Inflammatory macrophage treated with lipopolysaccharide for 1 hour (primary cell): Measurements from ENCODE around the gene MNT.

ENCODE experiments used
- DNase-seq, 2 donors: peaks; one replicate each; pipeline ENCODE4 v3.0.0-alpha.2; 2020 to 2022

MNT gene

GRCh38 chr17:2379489-2380225, 21.2 kb downstream of the MNT start:
- DNase-seq: no peak

- DNase-seq: no peak
Measured at GRCh38 chr17:2378905-2379304, 22.0 kb downstream of the MNT start.

GRCh38 chr17:2377659-2378058, 23.2 kb downstream of the MNT start:
- DNase-seq: no peak

- DNase-seq: no peak
Measured at GRCh38 chr17:2376107-2376506, 24.8 kb downstream of the MNT start.

GRCh38 chr17:2375406-2375805, 25.5 kb downstream of the MNT start:
- DNase-seq: no peak

- DNase-seq: no peak
Measured at GRCh38 chr17:2374549-2375285, 26.1 kb downstream of the MNT start.

- DNase-seq: no peak
Measured at GRCh38 chr17:2373179-2373578, 27.7 kb downstream of the MNT start.

GRCh38 chr17:2372681-2373080, 28.2 kb downstream of the MNT start:
- DNase-seq: no peak

GRCh38 chr17:2372180-2372579, 28.7 kb downstream of the MNT start:
- DNase-seq: no peak

GRCh38 chr17:2371183-2372130, 29.4 kb downstream of the MNT start:
- DNase-seq: no peak

GRCh38 chr17:2370211-2370589, 30.7 kb downstream of the MNT start:
- DNase-seq: no peak

GRCh38 chr17:2369551-2370210, 31.2 kb downstream of the MNT start:
- no peak for DNase-seq

- DNase-seq: no peak
Measured at GRCh38 chr17:2369039-2369438, 31.8 kb downstream of the MNT start.

- DNase-seq: no peak
Measured at GRCh38 chr17:2368359-2368758, 32.5 kb downstream of the MNT start.

- DNase-seq: no peak
Measured at GRCh38 chr17:2366747-2367494, 33.9 kb downstream of the MNT start.

GRCh38 chr17:2365132-2365531, 35.7 kb downstream of the MNT start:
- no peak for DNase-seq

- no peak for DNase-seq
Measured at GRCh38 chr17:2364763-2365116, 36.1 kb downstream of the MNT start.

GRCh38 chr17:2363851-2364762, 36.8 kb downstream of the MNT start:
- DNase-seq: no peak

- DNase-seq: no peak
Measured at GRCh38 chr17:2363318-2363717, 37.5 kb downstream of the MNT start.

- no peak for DNase-seq
Measured at GRCh38 chr17:2362881-2363280, 38.0 kb downstream of the MNT start.

- no peak for DNase-seq
Measured at GRCh38 chr17:2362416-2362815, 38.4 kb downstream of the MNT start.
